ENCODE results near the gene STXBP5.

STXBP5 gene

GRCh38 chr6:147437615-147438014, 233.4 kb downstream of the STXBP5 start:
- no peak for DNase-seq (ENCODE audit: low read depth)

GRCh38 chr6:147438758-147439528, 234.7 kb downstream of the STXBP5 start:
- DNase-seq (ENCODE audit: low read depth): no peak

All from ELR (cell line).